Keratinocyte (primary cell): ENCODE data around the gene HLF. TPM values are rescaled to one million over a fixed set of nuclear protein-coding genes. Genes with fewer than 3 reads are reported as not detected.

ENCODE experiments used
- DNase-seq: peaks from one replicate; pipeline ENCODE4 v3.0.0-alpha.2; 2011; ENCODE audit warnings: low read depth, missing footprints, low spot score
- FAIRE-seq: peaks from 2 replicates; lab custom pipeline; 2011; peaks lifted over from hg19 to GRCh38; lab: Jason Lieb, UNC
- H2AFZ ChIP-seq: 2 replicates; pipeline ENCODE4 v1.6.0; 2012; ENCODE audit warnings: low read length, control low read depth, inconsistent platforms; ENCODE audit not compliant: control insufficient read depth
- H3K27ac ChIP-seq: 2 replicates; pipeline ENCODE4 v1.5.1; 2011; ENCODE audit warnings: low read length; ENCODE audit not compliant: control insufficient read depth, insufficient read depth
- H3K27me3 ChIP-seq: 3 replicates; pipeline ENCODE4 v1.6.0; 2011; ENCODE audit warnings: low read length; ENCODE audit not compliant: control insufficient read depth, insufficient read depth; ENCODE audit errors: extremely low read depth
- H3K36me3 ChIP-seq, 2 experiments: 2 replicates in 1 of 2; 3 replicates in 1 of 2; pipeline ENCODE4 v1.5.1; 2011; ENCODE audit warnings: low read length in 2 of 2, mild to moderate bottlenecking in 1 of 2; ENCODE audit not compliant: control insufficient read depth in 2 of 2, insufficient read depth in 2 of 2; ENCODE audit errors: extremely low read depth in 1 of 2
- H3K4me1 ChIP-seq: 3 replicates; pipeline ENCODE4 v1.5.1; 2011; ENCODE audit warnings: low read length; ENCODE audit not compliant: control insufficient read depth, insufficient read depth; ENCODE audit errors: extremely low read depth
- H3K4me2 ChIP-seq: 3 replicates; pipeline ENCODE4 v1.6.0; 2011; ENCODE audit warnings: low read depth, low read length; ENCODE audit not compliant: control insufficient read depth, insufficient read depth; ENCODE audit errors: extremely low read depth
- H3K4me3 ChIP-seq, 3 experiments: fragments of 200-600 bp in 1 of 3; sonication (generic) in 1 of 3; 2 replicates in 2 of 3; 3 replicates in 1 of 3; pipeline ENCODE4 v1.5.1; 2011 to 2016; ENCODE audit warnings: low read length in 3 of 3, mild to moderate bottlenecking in 3 of 3, control low read depth in 2 of 3, inconsistent platforms in 1 of 3, low read depth in 1 of 3, mixed read lengths in 1 of 3, mixed run types in 1 of 3, moderate library complexity in 1 of 3; ENCODE audit not compliant: control insufficient read depth in 2 of 3, insufficient read depth in 2 of 3; ENCODE audit errors: extremely low read depth in 1 of 3
- H3K79me2 ChIP-seq: 2 replicates; pipeline ENCODE4 v1.6.0; 2012; ENCODE audit warnings: low read length; ENCODE audit not compliant: control insufficient read depth, insufficient read depth
- H3K9ac ChIP-seq: 3 replicates; pipeline ENCODE4 v1.6.0; 2011; ENCODE audit warnings: low read length; ENCODE audit not compliant: control insufficient read depth, insufficient read depth; ENCODE audit errors: extremely low read depth
- H3K9me1 ChIP-seq: 3 replicates; pipeline ENCODE4 v1.6.0; 2011; ENCODE audit warnings: low read length; ENCODE audit not compliant: control insufficient read depth, insufficient read depth; ENCODE audit errors: extremely low read depth
- H3K9me3 ChIP-seq: 2 replicates; pipeline ENCODE4 v1.5.1; 2012; ENCODE audit warnings: low read depth, low read length; ENCODE audit not compliant: control insufficient read depth
- H4K20me1 ChIP-seq: 3 replicates; pipeline ENCODE4 v1.6.0; 2011; ENCODE audit warnings: low read length; ENCODE audit not compliant: control insufficient read depth, insufficient read depth; ENCODE audit errors: extremely low read depth
- EZH2 ChIP-seq: IDR thresholded peaks from one replicate; pipeline ENCODE4 v1.6.1; 2012; ENCODE audit warnings: inconsistent platforms, mild to moderate bottlenecking, low read length, moderate library complexity
- dilution Hi-C: fragments of 300-500 bp; cut with MboI; formaldehyde crosslinking; loops from one replicate; pipeline ENCODE4 v1.7.0; 2020; ENCODE audit warnings: low sequenced_read_pairs; ENCODE audit not compliant: extremely low pct_ligation_motif_present
- polyA plus RNA-seq, 5 experiments: library from polyadenylated mRNA; depleted of rRNA in 3 of 5; stranded (reverse) in 3 of 5; stranded (forward) in 1 of 5; unstranded in 1 of 5; fragments of >200 nt; gene quantifications; 1 replicate in 1 of 5; 2 replicates in 3 of 5; 3 replicates in 1 of 5; pipeline versions ENCODE4 v1.2.1 to v1.2.3, GENCODE V29; 2011 to 2012; ENCODE audit warnings: missing spikeins in 2 of 5, low read depth in 1 of 5, low replicate concordance in 1 of 5
- TF ChIP-seq, protein P1 (sequence below), 3 experiments: IDR thresholded peaks in 1 of 3; conservative IDR thresholded peaks in 1 of 3; optimal IDR thresholded peaks in 1 of 3; 2 replicates in 2 of 3; 3 replicates in 1 of 3; pipeline versions ENCODE3 to v1.5.1; 2011; ENCODE audit warnings: low read length in 3 of 3, mild to moderate bottlenecking in 3 of 3, moderate library complexity in 2 of 3, control low read depth in 1 of 3, inconsistent platforms in 1 of 3; ENCODE audit not compliant: insufficient read depth in 2 of 3; ENCODE audit errors: extremely low read depth in 1 of 3

HLF gene
- polyA plus RNA-seq, 1 donor (not counting 4 experiments of a cell fraction or from before 2014, with no cell fraction given) = 0.21 TPM

DNA sequence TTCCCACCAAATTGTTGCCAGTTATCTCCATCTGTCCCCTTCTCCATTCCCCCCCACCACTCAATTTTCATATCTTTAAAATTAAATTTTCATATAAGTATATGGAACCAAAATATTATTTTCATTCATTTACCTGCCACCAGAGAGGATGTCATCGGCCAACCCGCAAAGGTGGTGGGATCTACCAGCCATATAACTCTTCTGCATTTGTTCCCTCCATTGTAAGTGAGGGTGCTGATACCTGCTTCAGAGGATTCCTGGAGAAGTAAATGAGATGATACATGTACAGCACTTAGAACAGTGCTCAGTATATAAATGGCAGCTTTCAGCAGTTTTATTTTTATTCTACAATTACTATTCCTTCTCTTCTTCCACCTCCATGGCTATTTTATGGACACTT lies 15.0 kb downstream of the HLF start:
- dilution Hi-C loops = no loop called here

DNA sequence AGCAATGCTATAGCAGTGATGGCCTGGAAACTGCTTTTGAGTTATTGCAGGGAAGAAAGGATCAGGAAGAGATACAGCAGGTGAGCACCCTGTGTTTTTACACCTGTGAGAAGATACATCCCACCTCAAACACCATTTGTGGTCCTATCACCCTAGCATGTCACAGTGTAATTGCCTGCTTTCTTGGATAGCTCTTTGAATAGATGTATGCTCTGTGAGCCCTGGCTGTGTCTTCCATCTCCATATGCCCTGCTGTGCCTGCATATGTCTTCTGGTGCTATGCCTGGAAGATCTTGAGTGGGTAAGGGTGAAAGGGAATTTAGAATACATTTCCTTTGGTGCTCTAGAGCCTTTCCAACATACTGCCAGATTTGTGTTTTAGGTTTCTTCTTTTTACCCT lies 15.5 kb downstream of the HLF start:
- Histone ChIP-seq H3K27ac (no peak overlapping the region), H3K79me2 (no peaks in the 10 kb centered on the region), H3K9me1 (no peaks in the 10 kb centered on the region), H3K9me3 (no peaks in the 10 kb centered on the region), H3K4me2 (no peak overlapping the region), H3K36me3 (no peaks in the 10 kb centered on the region), H2AFZ (no peak overlapping the region), H3K27me3 (no peaks in the 10 kb centered on the region), H3K4me1 (peaks cover 15% of the 10 kb centered on the region), H4K20me1 (no peaks in the 10 kb centered on the region), H3K9ac (no peak overlapping the region), H3K4me3 (no peak overlapping the region)
- FAIRE-seq (no peak), DNase-seq (no peak)
- TF ChIP-seq, protein P1, sequence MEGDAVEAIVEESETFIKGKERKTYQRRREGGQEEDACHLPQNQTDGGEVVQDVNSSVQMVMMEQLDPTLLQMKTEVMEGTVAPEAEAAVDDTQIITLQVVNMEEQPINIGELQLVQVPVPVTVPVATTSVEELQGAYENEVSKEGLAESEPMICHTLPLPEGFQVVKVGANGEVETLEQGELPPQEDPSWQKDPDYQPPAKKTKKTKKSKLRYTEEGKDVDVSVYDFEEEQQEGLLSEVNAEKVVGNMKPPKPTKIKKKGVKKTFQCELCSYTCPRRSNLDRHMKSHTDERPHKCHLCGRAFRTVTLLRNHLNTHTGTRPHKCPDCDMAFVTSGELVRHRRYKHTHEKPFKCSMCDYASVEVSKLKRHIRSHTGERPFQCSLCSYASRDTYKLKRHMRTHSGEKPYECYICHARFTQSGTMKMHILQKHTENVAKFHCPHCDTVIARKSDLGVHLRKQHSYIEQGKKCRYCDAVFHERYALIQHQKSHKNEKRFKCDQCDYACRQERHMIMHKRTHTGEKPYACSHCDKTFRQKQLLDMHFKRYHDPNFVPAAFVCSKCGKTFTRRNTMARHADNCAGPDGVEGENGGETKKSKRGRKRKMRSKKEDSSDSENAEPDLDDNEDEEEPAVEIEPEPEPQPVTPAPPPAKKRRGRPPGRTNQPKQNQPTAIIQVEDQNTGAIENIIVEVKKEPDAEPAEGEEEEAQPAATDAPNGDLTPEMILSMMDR (optimal IDR thresholded peaks at IDR 0.05 in 1 of 3, IDR thresholded peaks at IDR 0.05 in 1 of 3, conservative IDR thresholded peaks at IDR 0.05 in 1 of 3; ENCODE audit: extremely low read depth in 1 of 3, insufficient read depth in 2 of 3, low read length in 3 of 3) = no peak
- no peak for TF ChIP-seq EZH2
- dilution Hi-C loops = no loop called here

More for the DNA sequence above, 15.0 kb downstream of the HLF start:
- H3K4me2 ChIP-seq = no peak overlapping the region
- no peaks in the 10 kb centered on the region for H3K27me3 ChIP-seq
- no peaks in the 10 kb centered on the region for H3K36me3 ChIP-seq
- no peak overlapping the region for H2AFZ ChIP-seq
- no peak overlapping the region for H3K4me3 ChIP-seq
- DNase-seq (no peak), FAIRE-seq (no peak)
- H3K79me2 ChIP-seq = no peaks in the 10 kb centered on the region
- H3K4me1 ChIP-seq = peaks cover 11% of the 10 kb centered on the region
- H4K20me1 ChIP-seq = no peaks in the 10 kb centered on the region
- no peaks in the 10 kb centered on the region for H3K9me1 ChIP-seq
- TF ChIP-seq, protein P1 (optimal IDR thresholded peaks at IDR 0.05 in 1 of 3, IDR thresholded peaks at IDR 0.05 in 1 of 3, conservative IDR thresholded peaks at IDR 0.05 in 1 of 3; ENCODE audit: extremely low read depth in 1 of 3, insufficient read depth in 2 of 3, low read length in 3 of 3) = no peak
- no peak for TF ChIP-seq EZH2
- no peak overlapping the region for H3K9ac ChIP-seq
- H3K9me3 ChIP-seq = no peaks in the 10 kb centered on the region
- H3K27ac ChIP-seq = no peak overlapping the region
